Gastrocnemius medialis (tissue), 4 donors: Measurements from ENCODE around the gene ABHD17B.

Experiments used
- CTCF ChIP-seq, 5 experiments: fragments of 450-650 bp in 3 of 5; fragments of 200-600 bp in 2 of 5; sonication (generic) in 2 of 5; IDR thresholded peaks in 4 of 5; conservative IDR thresholded peaks in 1 of 5; 1 replicate in 4 of 5; 2 replicates in 1 of 5; pipeline ENCODE4 v1.5.1; 2016 to 2019; ENCODE audit warnings: antibody characterized with exemption in 5 of 5, mild to moderate bottlenecking in 3 of 5, moderate library complexity in 3 of 5
- POLR2A ChIP-seq, 2 donors: fragments of 450-650 bp; IDR thresholded peaks; one replicate each; pipeline ENCODE4 v1.6.1; 2017; ENCODE audit warnings: antibody characterized with exemption in 2 of 2, mild to moderate bottlenecking in 2 of 2, moderate library complexity in 2 of 2

- TF ChIP-seq CTCF (IDR thresholded peaks at IDR 0.05 in 4 of 5, conservative IDR thresholded peaks at IDR 0.05 in 1 of 5) (no peak), POLR2A (IDR thresholded peaks at IDR 0.05) (peak; percentile 91 to 98)
Observed at GRCh38 chr9:71911061-71911907, at the start of gene ABHD17B, which contains the start of gene C9orf85.
